Mesendoderm (in vitro differentiated cells): Measurements from ENCODE around the gene FAM13A.

Experiments used
- DNase-seq: peaks from one replicate; pipeline ENCODE4 v3.0.0; 2013
- H2AK5ac ChIP-seq: 2 replicates; pipeline ENCODE4 v1.6.1; 2013; ENCODE audit warnings: low read length, inconsistent platforms
- H2BK120ac ChIP-seq: 2 replicates; pipeline ENCODE4 v1.6.1; 2013; ENCODE audit warnings: low read depth, mild to moderate bottlenecking, low read length, moderate library complexity, mixed read lengths
- H2BK15ac ChIP-seq: replicated peaks from 2 replicates; pipeline ENCODE4 v1.6.1; 2013; ENCODE audit warnings: low read depth, mild to moderate bottlenecking, moderate library complexity
- H2BK5ac ChIP-seq: 2 replicates; pipeline ENCODE4 v1.6.1; 2013; ENCODE audit warnings: low read length, inconsistent platforms
- H3K18ac ChIP-seq: 2 replicates; pipeline ENCODE4 v1.6.1; 2013; ENCODE audit warnings: mild to moderate bottlenecking, low read length, mixed read lengths
- H3K23ac ChIP-seq: one replicate; pipeline ENCODE4 v1.6.1; 2013; ENCODE audit warnings: low read length
- H3K27ac ChIP-seq: 2 replicates; pipeline ENCODE4 v1.5.1; 2013; ENCODE audit warnings: low read depth, mild to moderate bottlenecking, inconsistent platforms, low read length, moderate library complexity
- H3K27me3 ChIP-seq: 2 replicates; pipeline ENCODE4 v1.6.1; 2013; ENCODE audit warnings: low read length, control low read depth, mild to moderate bottlenecking, inconsistent platforms; ENCODE audit not compliant: insufficient read depth, poor library complexity
- H3K36me3 ChIP-seq: 2 replicates; pipeline ENCODE4 v1.6.1; 2013; ENCODE audit warnings: low read length, inconsistent platforms; ENCODE audit not compliant: control insufficient read depth, insufficient read depth
- H3K4ac ChIP-seq: one replicate; pipeline ENCODE4 v1.6.1; 2013; ENCODE audit warnings: low read depth, mild to moderate bottlenecking, low read length, moderate library complexity
- H3K4me1 ChIP-seq: 2 replicates; pipeline ENCODE4 v1.6.1; 2013; ENCODE audit warnings: low read depth, low read length, inconsistent platforms; ENCODE audit not compliant: control insufficient read depth
- H3K4me2 ChIP-seq: 2 replicates; pipeline ENCODE4 v1.6.1; 2013; ENCODE audit warnings: low read length
- H3K4me3 ChIP-seq: 2 replicates; pipeline ENCODE4 v1.5.1; 2013; ENCODE audit warnings: mild to moderate bottlenecking, low read length
- H3K56ac ChIP-seq: one replicate; pipeline ENCODE4 v1.6.1; 2013; ENCODE audit warnings: low read length
- H3K79me1 ChIP-seq: 2 replicates; pipeline ENCODE4 v1.6.1; 2013; ENCODE audit warnings: low read length, inconsistent platforms
- H3K79me2 ChIP-seq: 2 replicates; pipeline ENCODE4 v1.6.1; 2013; ENCODE audit warnings: mild to moderate bottlenecking, low read length; ENCODE audit not compliant: control insufficient read depth, insufficient read depth
- H3K9ac ChIP-seq: 2 replicates; pipeline ENCODE4 v1.6.1; 2013; ENCODE audit warnings: low read length, inconsistent platforms
- H4K5ac ChIP-seq: one replicate; pipeline ENCODE4 v1.6.1; 2013; ENCODE audit warnings: low read length
- H4K8ac ChIP-seq: one replicate; pipeline ENCODE4 v1.6.1; 2013; ENCODE audit warnings: low read depth, mild to moderate bottlenecking, control low read depth, low read length, moderate library complexity
- WGBS: extraction: QIAGEN DNeasy Blood & Tissue Kit; methylation state at CpG from one replicate; pipeline ENCODE4 v1.1.7; 2013; ENCODE audit warnings: low lambda C conversion rate, missing lambda C conversion rate; ENCODE audit not compliant: insufficient coverage; ENCODE audit errors: extremely low coverage; 5-methylcytosine and 5-hydroxymethylcytosine counted together

Gene FAM13A

DNA sequence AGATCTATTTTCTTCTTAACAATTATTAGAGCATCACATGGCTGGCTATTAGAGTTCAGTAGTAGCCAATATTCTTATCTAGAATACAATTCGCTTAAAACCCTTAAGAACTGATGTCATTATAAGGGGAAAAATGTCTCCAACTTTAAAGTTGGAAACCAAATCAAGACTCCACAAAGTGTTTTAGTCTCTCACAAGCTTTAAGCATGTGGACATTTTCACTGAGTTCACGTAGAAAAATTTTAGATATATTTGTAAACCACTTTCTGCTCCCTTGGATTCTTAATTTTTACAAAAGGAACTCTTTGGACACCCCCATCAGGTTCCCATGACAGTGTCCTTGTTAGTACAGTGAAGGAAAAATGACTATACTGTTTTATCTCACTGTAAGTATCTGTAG lies 235.5 kb downstream of the FAM13A start:
- no peak overlapping the region for H3K4me3 ChIP-seq
- H3K4me2 ChIP-seq, result no peak overlapping the region
- H3K79me1 ChIP-seq, result no peaks in the 10 kb centered on the region
- no peak overlapping the region for H2BK120ac ChIP-seq
- H3K27me3 ChIP-seq, result no peaks in the 10 kb centered on the region
- H3K36me3 ChIP-seq, result no peaks in the 10 kb centered on the region
- H2BK15ac ChIP-seq, result no peak overlapping the region
- no CpG with 5 or more reads among the region's 2 CpGs for WGBS
- no peak overlapping the region for H3K56ac ChIP-seq
- H3K18ac ChIP-seq, result no peak overlapping the region
- no peak overlapping the region for H2BK5ac ChIP-seq
- no peak overlapping the region for H4K8ac ChIP-seq
- H3K4ac ChIP-seq, result no peak overlapping the region
- H3K9ac ChIP-seq, result no peak overlapping the region
- no peak overlapping the region for H3K27ac ChIP-seq
- no peak overlapping the region for H2AK5ac ChIP-seq
- H4K5ac ChIP-seq, result no peak overlapping the region
- H3K23ac ChIP-seq, result no peak overlapping the region
- no peaks in the 10 kb centered on the region for H3K4me1 ChIP-seq
- H3K79me2 ChIP-seq, result no peaks in the 10 kb centered on the region
- DNase-seq, result no peak

DNA sequence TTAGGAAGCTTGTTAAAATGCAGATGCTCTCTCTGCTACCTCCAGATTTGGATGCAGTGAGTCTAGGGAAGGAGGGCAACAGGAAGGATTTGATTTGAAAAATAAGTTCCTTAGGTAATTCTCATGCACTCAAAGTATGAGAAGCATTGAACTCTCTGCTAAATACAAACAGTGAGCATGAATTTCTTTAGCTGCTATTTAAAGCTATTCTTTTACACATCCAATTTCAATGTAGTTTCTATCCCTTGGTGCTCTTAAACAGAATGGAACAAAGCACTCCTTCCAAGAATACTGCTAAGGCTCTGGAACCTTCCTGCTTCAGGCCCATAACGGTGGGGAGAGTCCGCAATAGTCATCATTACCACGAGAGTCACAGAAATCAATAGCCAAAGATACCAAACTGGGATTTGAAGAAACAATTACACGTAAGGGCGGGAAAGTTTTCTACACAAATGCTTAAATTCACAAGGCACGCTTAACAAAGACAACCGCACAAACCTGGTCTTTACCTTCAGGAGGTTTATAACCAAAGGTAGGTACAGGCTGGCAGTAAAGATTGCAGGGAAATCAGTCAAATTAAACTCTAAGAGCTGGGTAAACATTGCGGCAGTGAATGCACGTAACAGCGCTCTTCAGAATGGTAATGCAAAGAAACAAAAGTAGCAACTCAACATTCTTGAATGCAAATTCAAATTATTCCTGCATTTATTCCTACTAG lies 236.1 kb downstream of the FAM13A start:
- Histone ChIP-seq H3K9ac (no peak overlapping the region), H3K23ac (no peak overlapping the region), H3K4ac (no peak overlapping the region), H3K4me1 (no peaks in the 10 kb centered on the region), H3K27me3 (no peaks in the 10 kb centered on the region), H2BK120ac (no peak overlapping the region), H3K4me3 (no peak overlapping the region), H3K36me3 (no peaks in the 10 kb centered on the region), H2BK15ac (no peak overlapping the region), H3K79me2 (no peaks in the 10 kb centered on the region), H3K27ac (no peak overlapping the region), H2BK5ac (no peak overlapping the region), H3K56ac (no peak overlapping the region), H2AK5ac (no peak overlapping the region), H4K5ac (no peak overlapping the region), H4K8ac (no peak overlapping the region), H3K4me2 (no peak overlapping the region), H3K79me1 (no peaks in the 10 kb centered on the region), H3K18ac (no peak overlapping the region)
- no peak for DNase-seq
- no CpG with 5 or more reads among the region's 10 CpGs for WGBS

DNA sequence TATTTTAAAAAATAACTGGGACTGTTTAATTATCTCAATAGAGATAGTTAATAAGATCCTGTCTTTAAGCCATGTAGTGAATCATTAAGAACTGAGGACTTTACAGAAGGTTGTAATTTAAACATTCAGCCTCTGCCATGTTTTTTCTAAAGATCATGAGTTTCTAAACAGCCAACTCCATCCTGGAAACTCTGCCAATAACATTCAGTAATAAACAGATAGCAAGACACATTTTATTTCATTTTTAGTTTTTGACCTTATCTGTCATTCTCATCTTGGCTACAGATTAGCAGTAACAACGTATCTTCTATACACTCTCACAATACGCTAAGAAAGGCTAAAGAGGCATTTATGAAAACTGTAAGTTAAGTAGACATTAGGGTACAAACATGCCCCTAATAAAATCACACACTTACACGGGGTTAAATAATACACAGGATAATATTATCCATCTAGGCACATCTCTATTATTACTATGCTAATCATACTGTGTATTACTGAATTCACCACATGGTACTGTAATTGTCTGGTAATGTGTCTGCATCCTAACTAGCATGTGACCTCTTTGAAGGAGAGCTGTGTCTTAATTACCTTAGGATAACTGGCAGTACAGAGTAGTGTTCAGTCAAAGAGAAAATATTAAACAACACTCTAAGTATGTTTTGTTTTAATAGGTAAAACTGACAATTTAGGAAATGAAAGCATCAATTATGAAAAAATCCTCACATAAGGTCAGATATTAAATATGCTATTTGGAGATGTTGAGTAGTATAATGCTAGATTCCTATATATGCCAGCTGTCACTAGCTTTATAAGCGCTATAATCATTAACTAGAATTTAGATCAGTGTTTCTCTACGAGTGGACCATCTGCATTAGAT lies 236.9 kb downstream of the FAM13A start:
- Histone ChIP-seq H3K4me2 (no peak overlapping the region), H3K4me1 (no peaks in the 10 kb centered on the region), H3K56ac (no peak overlapping the region), H3K9ac (no peak overlapping the region), H3K79me2 (no peaks in the 10 kb centered on the region), H3K27ac (no peak overlapping the region), H3K79me1 (no peaks in the 10 kb centered on the region), H3K4me3 (no peak overlapping the region), H2BK5ac (no peak overlapping the region), H4K8ac (no peak overlapping the region), H2BK15ac (no peak overlapping the region), H3K23ac (no peak overlapping the region), H4K5ac (no peak overlapping the region), H2AK5ac (no peak overlapping the region), H3K4ac (no peak overlapping the region), H3K18ac (no peak overlapping the region), H3K36me3 (no peaks in the 10 kb centered on the region), H3K27me3 (no peaks in the 10 kb centered on the region), H2BK120ac (no peak overlapping the region)
- no peak for DNase-seq
- no CpG with 5 or more reads among the region's 5 CpGs for WGBS

DNA sequence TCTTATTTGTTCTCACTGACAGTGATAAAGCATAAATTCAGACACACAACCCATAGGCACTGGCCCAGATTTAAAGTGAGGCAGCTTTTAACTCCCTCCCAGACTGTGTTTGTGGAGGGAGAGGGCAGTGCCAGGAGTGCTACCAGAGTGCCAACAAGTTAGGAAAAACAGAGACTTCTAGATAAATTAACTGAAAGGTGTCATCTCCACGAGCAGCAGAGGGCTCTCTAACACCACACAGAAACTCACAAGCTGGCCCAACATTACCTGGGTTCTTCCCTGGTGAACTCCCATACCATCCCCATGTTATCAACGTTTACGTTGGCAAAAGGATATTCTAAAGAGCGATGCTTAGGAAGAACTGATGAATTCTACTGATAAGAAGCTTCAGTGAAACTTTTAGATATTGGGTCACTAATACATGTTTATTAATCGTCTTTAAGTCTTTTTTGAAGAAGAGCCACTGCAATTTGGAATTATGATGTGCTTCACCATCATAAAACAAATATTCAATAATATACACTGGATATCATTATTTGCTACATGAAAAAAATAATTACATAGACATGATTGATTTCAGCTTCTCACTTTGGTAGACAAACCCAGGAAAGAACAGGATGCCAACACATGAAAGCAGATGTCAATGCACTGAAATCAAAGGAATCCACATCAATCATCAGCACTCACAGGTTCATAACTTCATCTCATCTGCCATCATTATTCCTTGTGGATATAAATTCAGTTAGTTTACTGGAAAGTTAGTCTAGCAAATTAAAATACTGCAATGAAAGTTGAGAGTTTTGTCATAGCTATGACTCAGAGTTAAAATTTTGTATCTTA lies 238.1 kb downstream of the FAM13A start:
- Histone ChIP-seq H3K56ac (no peak overlapping the region), H3K4me2 (no peak overlapping the region), H2AK5ac (no peak overlapping the region), H3K23ac (no peak overlapping the region), H2BK15ac (no peak overlapping the region), H3K9ac (no peak overlapping the region), H3K79me1 (no peaks in the 10 kb centered on the region), H3K4ac (no peak overlapping the region), H3K4me3 (no peak overlapping the region), H3K4me1 (no peaks in the 10 kb centered on the region), H3K27me3 (no peaks in the 10 kb centered on the region), H4K5ac (no peak overlapping the region), H2BK5ac (no peak overlapping the region), H2BK120ac (no peak overlapping the region), H3K18ac (no peak overlapping the region), H4K8ac (no peak overlapping the region), H3K79me2 (no peaks in the 10 kb centered on the region), H3K36me3 (no peaks in the 10 kb centered on the region), H3K27ac (no peak overlapping the region)
- peak; percentile 70 for DNase-seq
- no CpG with 5 or more reads among the region's 5 CpGs for WGBS

DNA sequence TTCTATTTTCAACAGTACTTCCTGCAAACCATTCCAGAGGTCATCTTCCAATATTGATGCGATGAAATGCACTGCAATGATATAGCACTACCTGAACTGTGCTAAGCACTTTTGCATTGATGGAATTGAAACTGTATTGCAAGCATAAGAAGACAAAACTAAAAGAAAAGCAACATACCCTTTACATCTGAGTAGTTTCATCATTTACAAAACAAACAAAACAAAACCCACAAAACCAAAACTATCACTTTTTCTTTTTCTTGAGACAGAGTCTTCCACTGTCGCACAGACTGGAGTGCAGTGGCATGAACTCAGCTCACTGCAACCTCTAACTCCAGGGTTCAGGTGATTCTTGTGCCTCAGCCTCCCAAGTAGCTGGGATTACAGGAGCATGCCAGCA lies 239.2 kb downstream of the FAM13A start:
- no peak overlapping the region for H2BK5ac ChIP-seq
- no peak overlapping the region for H4K8ac ChIP-seq
- no peaks in the 10 kb centered on the region for H3K79me1 ChIP-seq
- no peak overlapping the region for H3K4me2 ChIP-seq
- H3K9ac ChIP-seq, result no peak overlapping the region
- no peaks in the 10 kb centered on the region for H3K79me2 ChIP-seq
- no peak overlapping the region for H2BK120ac ChIP-seq
- no peak overlapping the region for H4K5ac ChIP-seq
- H3K4me3 ChIP-seq, result no peak overlapping the region
- no peak overlapping the region for H3K56ac ChIP-seq
- H2AK5ac ChIP-seq, result no peak overlapping the region
- no peak overlapping the region for H2BK15ac ChIP-seq
- H3K4me1 ChIP-seq, result no peaks in the 10 kb centered on the region
- no peak overlapping the region for H3K23ac ChIP-seq
- WGBS, result no CpG with 5 or more reads among the region's 2 CpGs
- H3K27ac ChIP-seq, result no peak overlapping the region
- H3K27me3 ChIP-seq, result no peaks in the 10 kb centered on the region
- H3K18ac ChIP-seq, result no peak overlapping the region
- H3K36me3 ChIP-seq, result no peaks in the 10 kb centered on the region
- DNase-seq, result no peak
- H3K4ac ChIP-seq, result no peak overlapping the region
